Parathyroid adenoma (tissue), 2 donors: ENCODE measurements around the gene FBXL12.

Experiments used
- H2AFZ ChIP-seq: fragments of 300-600 bp; sonication (generic); one replicate; pipeline ENCODE4 v1.7.0; 2017; ENCODE audit warnings: antibody characterized with exemption, mild to moderate bottlenecking
- H3K27ac ChIP-seq: fragments of 300-600 bp; sonication (generic); one replicate; pipeline ENCODE4 v1.7.0; 2017
- H3K27me3 ChIP-seq: fragments of 300-600 bp; sonication (generic); one replicate; pipeline ENCODE4 v1.7.0; 2017; ENCODE audit warnings: low read length; ENCODE audit not compliant: control insufficient read depth, insufficient read depth
- H3K36me3 ChIP-seq: fragments of 300-600 bp; sonication (generic); one replicate; pipeline ENCODE4 v1.7.0; 2017; ENCODE audit warnings: low read length; ENCODE audit not compliant: control insufficient read depth, insufficient read depth
- H3K4me1 ChIP-seq: fragments of 300-600 bp; sonication (generic); one replicate; pipeline ENCODE4 v1.7.0; 2017; ENCODE audit warnings: control low read depth
- H3K4me2 ChIP-seq: fragments of 300-600 bp; sonication (generic); one replicate; pipeline ENCODE4 v1.7.0; 2017; ENCODE audit warnings: low read length
- H3K4me3 ChIP-seq: fragments of 300-600 bp; sonication (generic); one replicate; pipeline ENCODE4 v1.7.0; 2017; ENCODE audit warnings: low read depth, low read length
- H3K79me2 ChIP-seq: fragments of 300-600 bp; sonication (generic); one replicate; pipeline ENCODE4 v1.7.0; 2017; ENCODE audit warnings: control low read depth
- H3K9ac ChIP-seq: fragments of 300-600 bp; sonication (generic); one replicate; pipeline ENCODE4 v1.7.0; 2017; ENCODE audit warnings: mild to moderate bottlenecking
- H3K9me3 ChIP-seq: fragments of 300-600 bp; sonication (generic); one replicate; pipeline ENCODE4 v1.7.0; 2017; ENCODE audit warnings: low read length; ENCODE audit not compliant: control insufficient read depth
- CTCF ChIP-seq: fragments of 300-600 bp; sonication (generic); IDR thresholded peaks from one replicate; pipeline ENCODE4 v1.7.0; 2017; ENCODE audit warnings: antibody characterized with exemption, mild to moderate bottlenecking
- donor health status: primary hyperparathyroidism.

FBXL12 gene

GRCh38 chr19:9857076-9857721 is 38.3 kb upstream of the FBXL12 start:
- Histone ChIP-seq H3K9me3 (no peaks in the 10 kb centered on the region), H3K27ac (no peak overlapping the region)

GRCh38 chr19:9856609-9857008 is 37.7 kb upstream of the FBXL12 start:
- Histone ChIP-seq H3K36me3 (no peaks in the 10 kb centered on the region), H3K9ac (no peak overlapping the region), H2AFZ (no peak overlapping the region), H3K79me2 (no peaks in the 10 kb centered on the region), H3K4me3 (no peak overlapping the region), H3K4me2 (no peak overlapping the region), H3K9me3 (no peaks in the 10 kb centered on the region), H3K27ac (no peak overlapping the region), H3K4me1 (no peaks in the 10 kb centered on the region), H3K27me3 (no peaks in the 10 kb centered on the region)
- no peak for TF ChIP-seq CTCF

More at GRCh38 chr19:9857076-9857721, 38.3 kb upstream of the FBXL12 start:
- H3K36me3 ChIP-seq: no peaks in the 10 kb centered on the region
- H3K9ac ChIP-seq: no peak overlapping the region
- no peak for TF ChIP-seq CTCF
- no peaks in the 10 kb centered on the region for H3K79me2 ChIP-seq
- H3K4me2 ChIP-seq: no peak overlapping the region
- H3K4me1 ChIP-seq: no peaks in the 10 kb centered on the region
- no peaks in the 10 kb centered on the region for H3K27me3 ChIP-seq
- no peak overlapping the region for H2AFZ ChIP-seq
- H3K4me3 ChIP-seq: no peak overlapping the region

GRCh38 chr19:9854282-9854846 is 35.5 kb upstream of the FBXL12 start:
- no peaks in the 10 kb centered on the region for H3K27me3 ChIP-seq
- no peak overlapping the region for H3K4me2 ChIP-seq
- H3K36me3 ChIP-seq: no peaks in the 10 kb centered on the region
- H3K4me3 ChIP-seq: no peak overlapping the region
- no peak overlapping the region for H3K27ac ChIP-seq
- no peaks in the 10 kb centered on the region for H3K9me3 ChIP-seq
- no peak for TF ChIP-seq CTCF
- no peaks in the 10 kb centered on the region for H3K4me1 ChIP-seq
- no peak overlapping the region for H2AFZ ChIP-seq
- no peaks in the 10 kb centered on the region for H3K79me2 ChIP-seq
- no peak overlapping the region for H3K9ac ChIP-seq

GRCh38 chr19:9850235-9850959 is 31.5 kb upstream of the FBXL12 start:
- Histone ChIP-seq H3K4me3 (no peak overlapping the region), H3K9ac (no peak overlapping the region), H3K27ac (no peak overlapping the region), H3K79me2 (peaks cover 5% of the 10 kb centered on the region), H3K4me1 (no peaks in the 10 kb centered on the region), H3K9me3 (no peaks in the 10 kb centered on the region), H2AFZ (no peak overlapping the region), H3K36me3 (no peaks in the 10 kb centered on the region), H3K27me3 (no peaks in the 10 kb centered on the region), H3K4me2 (no peak overlapping the region)
- TF ChIP-seq CTCF: no peak
